ENCODE data around the gene DRAM2.
"Not testable (repeated sequence)": the region's sequence is repeated elsewhere in the genome, so short reads cannot be mapped to it uniquely, and the experiment has no call there.

The DRAM2 gene

GRCh38 chr1:111142356-111142975 lies 2.6 kb upstream of the DRAM2 start:
- DNase-seq (ENCODE audit: low read depth) = no peak

GRCh38 chr1:111141245-111142220 lies 1.6 kb upstream of the DRAM2 start:
- no peak for DNase-seq (ENCODE audit: low read depth)

- DNase-seq (ENCODE audit: low read depth) = no peak
Measured at GRCh38 chr1:111140680-111140967, 731 bp upstream of the DRAM2 start.

- DNase-seq (ENCODE audit: low read depth) = peak; percentile 42
Measured at GRCh38 chr1:111139324-111139955, 453 bp downstream of the DRAM2 start.

GRCh38 chr1:111133866-111134265 lies 6.0 kb downstream of the DRAM2 start:
- DNase-seq (ENCODE audit: low read depth) = no peak

GRCh38 chr1:111131693-111132092 lies 8.2 kb downstream of the DRAM2 start:
- DNase-seq (ENCODE audit: low read depth) = no peak

- no peak for DNase-seq (ENCODE audit: low read depth)
Measured at GRCh38 chr1:111129376-111129775, 10.5 kb downstream of the DRAM2 start.

GRCh38 chr1:111127923-111128643 lies 11.8 kb downstream of the DRAM2 start:
- no peak for DNase-seq (ENCODE audit: low read depth)

- no peak for DNase-seq (ENCODE audit: low read depth)
Measured at GRCh38 chr1:111126354-111126753, 13.5 kb downstream of the DRAM2 start.

- no peak for DNase-seq (ENCODE audit: low read depth)
Measured at GRCh38 chr1:111116496-111116895, 23.4 kb downstream of the DRAM2 start.

- DNase-seq (ENCODE audit: low read depth) = no peak
Measured at GRCh38 chr1:111110197-111110899, 29.5 kb downstream of the DRAM2 start.

GRCh38 chr1:111104981-111105380 lies 34.9 kb downstream of the DRAM2 start:
- DNase-seq (ENCODE audit: low read depth) = no peak

- DNase-seq (ENCODE audit: low read depth) = no peak
Measured at GRCh38 chr1:111101854-111102642, 37.8 kb downstream of the DRAM2 start.

- DNase-seq (ENCODE audit: low read depth) = no peak
Measured at GRCh38 chr1:111099289-111099688, 40.6 kb downstream of the DRAM2 start.

- DNase-seq (ENCODE audit: low read depth) = no peak
Measured at GRCh38 chr1:111097356-111098099, 42.4 kb downstream of the DRAM2 start.

- DNase-seq (ENCODE audit: low read depth) = not testable (repeated sequence)
Measured at GRCh38 chr1:111095421-111095820, 44.5 kb downstream of the DRAM2 start.

GRCh38 chr1:111089638-111090037 lies 50.3 kb downstream of the DRAM2 start:
- no peak for DNase-seq (ENCODE audit: low read depth)

GRCh38 chr1:111085676-111086075 lies 54.2 kb downstream of the DRAM2 start:
- DNase-seq (ENCODE audit: low read depth) = no peak

GRCh38 chr1:111084999-111085398 lies 54.9 kb downstream of the DRAM2 start:
- no peak for DNase-seq (ENCODE audit: low read depth)
